ENCODE measurements around the gene ZMYND11. TPM values are rescaled to one million over a fixed set of nuclear protein-coding genes. Genes with fewer than 3 reads are reported as not detected.
"Not testable (repeated sequence)": the region's sequence is repeated elsewhere in the genome, so short reads cannot be mapped to it uniquely, and the experiment has no call there.

The ZMYND11 gene
- total RNA-seq, 2 experiments from 2014 or later: 10.1 to 11.0 TPM

DNA sequence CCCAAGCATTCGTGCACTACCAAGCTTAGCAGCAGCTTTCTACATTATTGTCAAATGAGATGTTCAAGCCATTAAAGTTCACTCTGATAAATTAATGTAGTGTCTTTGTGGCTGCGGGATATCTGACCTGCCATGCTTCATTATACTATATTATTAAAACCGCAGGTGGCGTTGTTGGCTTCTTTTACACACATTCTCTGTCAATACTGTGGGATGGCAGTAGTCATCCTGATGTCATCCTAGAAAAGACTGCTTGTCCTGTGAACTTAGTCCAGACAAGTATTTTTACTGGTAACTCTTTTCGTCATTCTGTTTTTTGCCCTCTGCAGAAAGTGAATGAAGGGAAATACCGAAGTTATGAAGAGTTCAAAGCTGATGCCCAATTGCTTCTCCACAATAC, 103.9 kb downstream of the ZMYND11 start:
- H3K36me3 Mint-ChIP-seq (ENCODE audit: low read depth): peaks cover 5% of the 10 kb centered on the region
- no peak for DNase-seq
- H3K4me1 Mint-ChIP-seq (ENCODE audit: low read depth): no peaks in the 10 kb centered on the region
- intact Hi-C loops (cut with micrococcal nuclease): no loop called here
- no peaks in the 10 kb centered on the region for H3K9me3 Mint-ChIP-seq
- CTCF ChIA-PET: interaction anchor here (1.0 kb wide), 1 partner anchor 8 kb away, joined by 3 read pairs; no protein-coding TSS in a partner anchor
- H3K27ac Mint-ChIP-seq: no peak overlapping the region
- H3K27me3 Mint-ChIP-seq (ENCODE audit: low read depth): no peaks in the 10 kb centered on the region
- H3K4me3 Mint-ChIP-seq: no peak overlapping the region

DNA sequence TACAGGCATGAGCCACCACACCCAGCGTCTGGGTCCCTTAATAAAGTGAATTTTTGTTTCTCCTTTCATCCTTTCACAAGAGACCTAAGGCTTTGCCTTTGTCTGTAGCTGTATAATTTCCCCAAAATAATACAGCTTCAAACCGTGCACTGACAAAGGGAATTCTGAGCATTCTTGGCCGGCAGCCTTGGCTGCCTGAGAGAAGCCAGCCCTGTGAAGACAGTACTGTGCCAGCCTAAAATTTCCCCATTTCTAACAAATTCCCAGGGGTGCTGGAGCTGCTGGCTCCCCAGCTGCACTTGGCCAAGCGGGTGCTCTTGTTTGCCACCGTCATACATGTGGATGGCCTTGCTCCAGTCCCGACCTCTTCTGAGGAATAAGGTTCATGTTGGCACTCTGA, 106.2 kb downstream of the ZMYND11 start:
- H3K27me3 Mint-ChIP-seq (ENCODE audit: low read depth): no peaks in the 10 kb centered on the region
- no peaks in the 10 kb centered on the region for H3K9me3 Mint-ChIP-seq
- H3K4me1 Mint-ChIP-seq (ENCODE audit: low read depth): no peaks in the 10 kb centered on the region
- CTCF ChIA-PET: no interaction called here
- intact Hi-C loops (cut with micrococcal nuclease): no loop called here
- DNase-seq: no peak
- H3K27ac Mint-ChIP-seq: no peak overlapping the region
- no peak overlapping the region for H3K4me3 Mint-ChIP-seq
- H3K36me3 Mint-ChIP-seq (ENCODE audit: low read depth): peaks cover 2% of the 10 kb centered on the region

- Mint-ChIP-seq H3K27ac (no peak overlapping the region), H3K9me3 (no peaks in the 10 kb centered on the region), H3K4me3 (no peak overlapping the region), H3K4me1 (ENCODE audit: low read depth) (no peaks in the 10 kb centered on the region), H3K27me3 (ENCODE audit: low read depth) (no peaks in the 10 kb centered on the region), H3K36me3 (ENCODE audit: low read depth) (peaks cover 2% of the 10 kb centered on the region)
- CTCF ChIA-PET: no interaction called here
- intact Hi-C loops (cut with micrococcal nuclease): no loop called here
- DNase-seq: no peak
Measured at GRCh38 chr10:241966-242643, 106.8 kb downstream of the ZMYND11 start.

- Mint-ChIP-seq H3K27ac (no peak overlapping the region), H3K36me3 (ENCODE audit: low read depth) (peaks cover 10% of the 10 kb centered on the region), H3K27me3 (ENCODE audit: low read depth) (no peaks in the 10 kb centered on the region), H3K4me1 (ENCODE audit: low read depth) (no peaks in the 10 kb centered on the region), H3K9me3 (no peaks in the 10 kb centered on the region), H3K4me3 (no peak overlapping the region)
- DNase-seq: no peak
- CTCF ChIA-PET: no interaction called here
- intact Hi-C loops (cut with micrococcal nuclease): no loop called here
Measured at GRCh38 chr10:244227-244626, 109.0 kb downstream of the ZMYND11 start.

GRCh38 chr10:246431-246830, 111.2 kb downstream of the ZMYND11 start:
- H3K27me3 Mint-ChIP-seq (ENCODE audit: low read depth): no peaks in the 10 kb centered on the region
- no peak for DNase-seq
- no peak overlapping the region for H3K27ac Mint-ChIP-seq
- H3K9me3 Mint-ChIP-seq: no peaks in the 10 kb centered on the region
- H3K4me3 Mint-ChIP-seq: no peak overlapping the region
- no peaks in the 10 kb centered on the region for H3K4me1 Mint-ChIP-seq (ENCODE audit: low read depth)
- CTCF ChIA-PET: no interaction called here
- intact Hi-C loops (cut with micrococcal nuclease): no loop called here
- H3K36me3 Mint-ChIP-seq (ENCODE audit: low read depth): peaks cover 22% of the 10 kb centered on the region

- peaks cover 32% of the 10 kb centered on the region for H3K36me3 Mint-ChIP-seq (ENCODE audit: low read depth)
Measured at GRCh38 chr10:247480-247879, 112.2 kb downstream of the ZMYND11 start.

DNA sequence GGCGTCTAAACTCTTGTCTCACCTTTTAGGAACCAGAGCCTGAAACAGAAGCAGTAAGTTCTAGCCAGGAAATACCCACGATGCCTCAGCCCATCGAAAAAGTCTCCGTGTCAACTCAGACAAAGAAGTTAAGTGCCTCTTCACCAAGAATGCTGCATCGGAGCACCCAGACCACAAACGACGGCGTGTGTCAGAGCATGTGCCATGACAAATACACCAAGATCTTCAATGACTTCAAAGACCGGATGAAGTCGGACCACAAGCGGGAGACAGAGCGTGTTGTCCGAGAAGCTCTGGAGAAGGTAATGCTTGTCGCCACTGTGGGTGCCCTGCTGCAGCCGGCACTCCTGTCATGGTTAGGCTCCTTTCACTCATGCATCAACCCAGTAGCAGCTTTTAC, 113.1 kb downstream of the ZMYND11 start:
- Mint-ChIP-seq H3K9me3 (no peaks in the 10 kb centered on the region), H3K27ac (no peak overlapping the region), H3K27me3 (ENCODE audit: low read depth) (no peaks in the 10 kb centered on the region), H3K36me3 (ENCODE audit: low read depth) (peaks cover 32% of the 10 kb centered on the region), H3K4me3 (no peak overlapping the region), H3K4me1 (ENCODE audit: low read depth) (no peaks in the 10 kb centered on the region)
- CTCF ChIA-PET: no interaction called here
- no peak for DNase-seq
- intact Hi-C loops (cut with micrococcal nuclease): no loop called here

More at GRCh38 chr10:247480-247879, 112.2 kb downstream of the ZMYND11 start:
- H3K27ac Mint-ChIP-seq: no peak overlapping the region
- H3K9me3 Mint-ChIP-seq: no peaks in the 10 kb centered on the region
- no peak for DNase-seq
- CTCF ChIA-PET: no interaction called here
- intact Hi-C loops (cut with micrococcal nuclease): no loop called here
- no peaks in the 10 kb centered on the region for H3K27me3 Mint-ChIP-seq (ENCODE audit: low read depth)
- no peaks in the 10 kb centered on the region for H3K4me1 Mint-ChIP-seq (ENCODE audit: low read depth)
- H3K4me3 Mint-ChIP-seq: no peak overlapping the region

DNA sequence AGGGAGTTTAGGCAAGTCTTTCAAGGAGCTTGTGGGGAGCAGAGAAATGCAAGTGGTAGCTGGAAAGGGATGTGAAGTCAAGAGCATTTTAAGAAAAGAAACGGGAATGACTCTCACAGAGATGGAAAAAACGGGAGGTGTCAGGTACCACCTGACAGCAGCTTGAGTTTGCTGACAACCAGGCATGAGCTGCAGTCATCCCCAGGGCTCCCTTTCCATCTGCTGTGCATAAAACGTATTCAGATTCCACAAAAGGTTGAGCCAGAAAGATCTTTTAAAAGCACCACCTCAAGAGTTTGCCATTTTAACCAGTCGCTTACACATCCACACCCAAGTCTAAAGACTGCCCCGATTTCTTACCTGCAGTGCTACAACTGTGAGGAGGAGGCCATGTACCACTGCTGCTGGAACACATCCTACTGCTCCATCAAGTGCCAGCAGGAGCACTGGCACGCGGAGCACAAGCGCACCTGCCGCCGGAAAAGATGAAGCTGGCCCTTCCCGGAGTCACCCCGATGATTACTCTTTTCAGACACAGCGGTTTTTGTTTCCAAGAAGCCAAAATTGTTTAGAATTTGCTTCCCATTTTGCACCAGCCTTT, 116.8 kb downstream of the ZMYND11 start:
- intact Hi-C loops (cut with micrococcal nuclease): no loop called here
- H3K36me3 Mint-ChIP-seq (ENCODE audit: low read depth): peaks cover 31% of the 10 kb centered on the region
- DNase-seq: no peak
- no peak overlapping the region for H3K27ac Mint-ChIP-seq
- no peak overlapping the region for H3K4me3 Mint-ChIP-seq
- no peaks in the 10 kb centered on the region for H3K9me3 Mint-ChIP-seq
- no peaks in the 10 kb centered on the region for H3K4me1 Mint-ChIP-seq (ENCODE audit: low read depth)
- no peaks in the 10 kb centered on the region for H3K27me3 Mint-ChIP-seq (ENCODE audit: low read depth)
- CTCF ChIA-PET: no interaction called here

DNA sequence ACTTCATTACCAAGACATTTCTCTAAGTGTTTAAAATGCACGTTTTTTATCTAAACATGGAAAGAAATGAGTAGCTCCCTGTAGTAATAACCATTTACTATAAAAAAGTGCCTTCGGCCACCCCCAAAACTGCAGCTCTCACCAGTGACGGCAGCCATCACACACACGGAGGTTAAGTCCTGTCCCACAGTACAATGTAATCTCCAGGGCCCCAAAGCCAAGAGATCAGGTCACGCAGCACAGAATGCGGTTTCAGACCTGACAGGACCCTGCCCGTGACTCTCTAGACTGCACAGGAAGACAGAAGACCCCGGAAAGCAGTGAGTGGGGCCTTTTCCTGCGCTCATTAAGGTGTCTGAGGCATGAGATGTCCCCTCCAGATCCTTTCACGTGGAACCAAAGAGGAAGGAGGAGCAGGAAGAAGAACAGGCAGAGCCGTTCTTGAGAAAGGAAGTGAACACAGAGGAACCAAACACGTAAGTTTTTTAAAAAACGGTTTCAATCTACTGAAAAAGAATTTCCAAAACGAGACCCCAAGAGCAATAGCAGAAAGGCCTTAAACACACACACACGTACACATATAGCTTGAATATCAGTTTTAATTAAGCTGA, 125.7 kb downstream of the ZMYND11 start:
- no peaks in the 10 kb centered on the region for H3K9me3 Mint-ChIP-seq
- H3K4me3 Mint-ChIP-seq: no peak overlapping the region
- H3K27ac Mint-ChIP-seq: no peak overlapping the region
- DNase-seq: no peak
- intact Hi-C loops (cut with micrococcal nuclease): no loop called here
- H3K4me1 Mint-ChIP-seq (ENCODE audit: low read depth): no peaks in the 10 kb centered on the region
- CTCF ChIA-PET: no interaction called here
- H3K36me3 Mint-ChIP-seq (ENCODE audit: low read depth): no peaks in the 10 kb centered on the region
- no peaks in the 10 kb centered on the region for H3K27me3 Mint-ChIP-seq (ENCODE audit: low read depth)

GRCh38 chr10:264160-265073, 129.2 kb downstream of the ZMYND11 start:
- intact Hi-C loops (cut with micrococcal nuclease); H3K36me3 Mint-ChIP-seq (ENCODE audit: low read depth); DNase-seq; CTCF ChIA-PET; H3K4me1 Mint-ChIP-seq (ENCODE audit: low read depth); H3K4me3 Mint-ChIP-seq; H3K27ac Mint-ChIP-seq; H3K27me3 Mint-ChIP-seq (ENCODE audit: low read depth); H3K9me3 Mint-ChIP-seq: not testable (repeated sequence)

DNA sequence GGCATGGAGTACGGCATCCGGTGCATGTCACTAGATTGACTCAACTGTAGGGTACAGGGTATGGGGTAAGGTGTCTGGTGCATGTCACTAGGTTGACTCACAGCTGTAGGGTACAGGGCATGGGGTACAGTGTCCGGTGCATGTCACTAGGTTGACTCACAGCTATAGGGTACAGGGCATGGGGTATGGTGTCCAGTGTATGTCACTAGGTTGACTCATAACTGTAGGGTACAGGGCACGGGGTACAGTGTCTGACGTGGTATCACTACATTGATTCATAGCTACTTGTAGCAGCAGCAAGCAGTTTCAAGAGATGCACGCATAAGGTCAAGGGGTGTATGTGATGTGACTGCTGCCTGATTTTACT, 129.8 kb downstream of the ZMYND11 start:
- DNase-seq; H3K27ac Mint-ChIP-seq; CTCF ChIA-PET; H3K9me3 Mint-ChIP-seq; H3K36me3 Mint-ChIP-seq (ENCODE audit: low read depth); H3K4me3 Mint-ChIP-seq; intact Hi-C loops (cut with micrococcal nuclease); H3K4me1 Mint-ChIP-seq (ENCODE audit: low read depth); H3K27me3 Mint-ChIP-seq (ENCODE audit: low read depth): not testable (repeated sequence)

- intact Hi-C loops (cut with micrococcal nuclease); H3K27me3 Mint-ChIP-seq (ENCODE audit: low read depth); H3K36me3 Mint-ChIP-seq (ENCODE audit: low read depth); H3K27ac Mint-ChIP-seq; H3K9me3 Mint-ChIP-seq; CTCF ChIA-PET; H3K4me1 Mint-ChIP-seq (ENCODE audit: low read depth); DNase-seq; H3K4me3 Mint-ChIP-seq: not testable (repeated sequence)
Measured at GRCh38 chr10:265816-266588, 130.7 kb downstream of the ZMYND11 start.

All from activated naive CD4-positive, alpha-beta T cell treated with anti-CD3 and anti-CD28 coated beads for 36 hours (primary cell).